ENCODE results near the gene NSRP1.
"Not testable (repeated sequence)": the region's sequence is repeated elsewhere in the genome, so short reads cannot be mapped to it uniquely, and the experiment has no call there.

NSRP1 gene

GRCh38 chr17:30124273-30124796 is 7.7 kb downstream of the NSRP1 start:
- no peak for DNase-seq (ENCODE audit: low read depth)

DNA sequence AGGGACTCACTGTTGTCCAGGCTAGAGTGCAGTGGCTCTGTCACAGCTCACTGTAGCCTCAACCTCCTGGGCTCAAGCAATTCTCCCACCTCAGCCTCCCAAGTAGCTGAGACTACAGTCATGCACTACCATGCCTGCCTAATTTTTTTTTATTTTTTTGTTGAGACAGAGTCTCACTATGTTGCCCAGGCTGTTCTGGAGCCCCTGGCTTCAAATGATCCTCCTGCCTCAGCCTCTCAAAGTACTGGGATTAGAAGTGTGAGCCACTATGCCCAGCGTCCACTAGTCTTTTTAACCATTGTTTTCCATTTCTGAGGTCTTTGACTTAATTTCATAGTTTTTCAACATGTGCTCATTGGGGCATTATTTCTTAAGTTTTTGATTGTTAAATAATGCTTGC is 13.5 kb downstream of the NSRP1 start:
- DNase-seq (ENCODE audit: low read depth): no peak

- DNase-seq (ENCODE audit: low read depth): no peak
Observed at GRCh38 chr17:30132615-30133014, 16.0 kb downstream of the NSRP1 start.

- no peak for DNase-seq (ENCODE audit: low read depth)
Observed at GRCh38 chr17:30133197-30133596, 16.6 kb downstream of the NSRP1 start.

- no peak for DNase-seq (ENCODE audit: low read depth)
Observed at GRCh38 chr17:30134551-30134950, 17.9 kb downstream of the NSRP1 start.

- DNase-seq (ENCODE audit: low read depth): no peak
Observed at GRCh38 chr17:30137158-30137557, 20.5 kb downstream of the NSRP1 start.

DNA sequence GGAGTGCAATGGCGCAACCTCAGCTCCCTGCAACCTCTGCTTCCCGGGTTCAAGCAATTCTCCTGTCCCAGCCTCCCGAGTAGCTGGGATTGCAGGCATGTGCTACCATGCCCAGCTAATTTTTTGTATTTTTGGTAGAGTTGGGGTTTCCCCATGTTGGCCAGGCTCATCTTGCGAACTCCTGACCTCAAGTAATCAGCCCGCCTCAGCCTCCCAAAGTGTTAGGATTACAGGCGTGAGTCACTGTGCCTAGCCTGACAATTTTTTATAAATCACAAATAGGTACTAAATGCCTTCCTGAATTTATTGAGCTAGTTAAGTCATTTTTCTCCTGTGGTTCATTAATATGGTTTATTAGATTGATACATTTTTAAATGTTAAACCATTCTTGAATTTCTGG is 31.2 kb downstream of the NSRP1 start:
- DNase-seq (ENCODE audit: low read depth): not testable (repeated sequence)

GRCh38 chr17:30148376-30148775 is 31.8 kb downstream of the NSRP1 start:
- no peak for DNase-seq (ENCODE audit: low read depth)

DNA sequence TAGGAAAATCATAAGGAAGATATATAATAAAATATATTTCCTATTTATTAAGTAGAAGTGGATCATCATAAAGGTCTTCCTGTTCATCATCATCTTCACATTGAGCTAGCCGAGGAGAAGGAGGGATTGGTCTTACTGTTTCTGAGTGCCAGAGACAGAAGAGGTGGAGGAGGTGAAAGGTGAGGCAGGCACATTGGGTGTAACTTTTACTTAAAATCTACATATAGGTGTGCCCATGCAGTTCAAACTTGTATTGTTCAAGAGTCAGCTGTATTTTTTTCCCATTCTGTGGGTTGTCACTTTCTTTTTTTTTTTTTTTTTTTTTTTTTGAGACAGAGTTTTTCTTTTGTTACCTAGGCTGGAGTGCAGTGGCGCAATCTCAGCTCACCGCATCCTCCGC is 34.9 kb downstream of the NSRP1 start:
- DNase-seq (ENCODE audit: low read depth): no peak

DNA sequence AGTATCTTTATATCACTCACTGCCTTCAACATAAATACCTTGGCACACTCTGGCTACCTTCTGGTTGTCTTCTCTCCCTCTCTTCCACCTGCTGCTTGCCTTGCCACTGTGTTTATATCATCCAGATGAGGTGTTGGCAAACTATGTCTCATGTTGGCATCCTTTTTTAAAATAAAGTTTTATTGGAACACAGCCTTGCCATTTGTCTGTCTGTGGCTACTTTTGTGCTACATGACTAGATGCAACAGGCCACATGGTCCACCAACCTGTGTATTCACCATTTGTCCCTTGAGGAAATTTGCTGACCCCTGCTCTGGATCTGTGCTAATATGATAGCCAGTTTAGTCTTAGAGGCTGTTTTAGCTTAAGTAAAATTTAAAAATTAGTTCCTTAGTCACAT is 36.8 kb downstream of the NSRP1 start:
- DNase-seq (ENCODE audit: low read depth): no peak

DNA sequence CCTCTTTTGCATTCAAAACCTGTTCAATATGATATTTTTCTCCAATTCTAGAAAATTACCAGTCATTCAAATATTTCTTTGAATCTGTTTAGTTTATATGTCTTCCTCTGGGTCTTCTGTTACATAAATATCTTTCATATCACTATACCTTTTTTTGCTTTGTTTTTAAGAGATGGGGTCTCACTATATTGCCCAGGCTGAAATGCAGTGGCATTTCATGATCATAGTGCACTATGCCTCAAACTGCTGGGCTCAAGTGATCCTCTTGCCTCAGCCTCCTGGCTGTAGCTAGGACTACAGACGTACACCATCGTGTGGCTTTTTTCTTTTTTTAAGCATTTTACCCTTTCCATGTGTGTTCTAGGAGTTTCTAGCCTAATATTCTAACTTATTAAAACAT is 38.8 kb downstream of the NSRP1 start:
- no peak for DNase-seq (ENCODE audit: low read depth)

- no peak for DNase-seq (ENCODE audit: low read depth)
Observed at GRCh38 chr17:30158896-30159625, 42.4 kb downstream of the NSRP1 start.

DNA sequence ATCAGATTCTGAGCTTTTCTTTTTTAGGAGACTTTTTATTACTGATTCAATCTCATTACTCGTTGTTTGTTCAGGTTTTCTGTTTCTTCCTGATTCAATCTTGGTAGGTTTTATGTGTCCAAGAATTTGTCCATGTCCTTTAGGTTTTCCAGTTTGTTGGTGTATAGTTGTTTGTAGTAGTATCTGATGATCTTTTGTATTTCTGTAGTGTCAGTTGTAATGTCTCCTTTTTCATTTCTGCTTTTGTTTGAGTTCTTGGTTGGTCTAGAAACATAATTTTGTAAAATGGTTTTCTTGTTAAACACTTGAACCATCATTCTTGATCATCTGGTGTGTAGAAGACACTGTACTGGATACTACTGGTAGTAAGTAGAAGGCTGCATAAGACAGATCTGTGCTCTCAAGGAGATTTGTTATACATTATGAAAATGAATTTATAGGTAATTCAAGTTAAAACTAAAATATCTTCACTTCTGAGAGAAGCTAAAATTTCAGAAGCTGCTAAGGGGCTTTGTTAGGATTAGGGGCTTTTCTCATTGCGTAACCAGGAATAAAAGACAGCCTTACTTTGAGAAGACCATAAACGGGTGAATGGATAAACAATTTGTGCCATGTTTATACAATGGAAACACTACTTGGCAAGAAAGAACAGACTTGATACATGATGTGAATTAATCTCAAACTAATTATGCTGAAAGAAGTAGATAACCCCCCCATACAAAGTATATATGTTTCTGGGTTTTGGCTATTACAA is 44.0 kb downstream of the NSRP1 start:
- no peak for DNase-seq (ENCODE audit: low read depth)

GRCh38 chr17:30161601-30162000 is 45.0 kb downstream of the NSRP1 start:
- no peak for DNase-seq (ENCODE audit: low read depth)

DNA sequence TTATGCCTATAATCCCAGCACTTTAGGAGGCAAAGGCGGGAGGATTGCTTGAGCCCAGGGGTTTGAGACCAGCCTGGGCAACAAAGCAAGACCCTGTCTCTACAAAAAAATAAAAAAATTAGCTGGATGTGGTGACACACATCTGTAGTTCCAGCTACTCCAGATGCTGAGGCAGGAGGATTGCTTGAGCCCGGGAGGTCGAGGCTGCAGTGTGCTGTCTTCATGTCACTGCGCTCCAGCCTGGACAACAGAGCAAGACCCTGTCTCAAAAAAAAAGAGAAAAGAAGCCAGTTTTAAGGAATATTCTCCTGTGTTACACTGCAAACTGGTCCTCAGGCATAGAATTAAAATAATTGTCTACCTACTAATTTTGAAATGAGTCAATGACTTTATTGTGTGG is 47.9 kb downstream of the NSRP1 start:
- DNase-seq (ENCODE audit: low read depth): no peak

DNA sequence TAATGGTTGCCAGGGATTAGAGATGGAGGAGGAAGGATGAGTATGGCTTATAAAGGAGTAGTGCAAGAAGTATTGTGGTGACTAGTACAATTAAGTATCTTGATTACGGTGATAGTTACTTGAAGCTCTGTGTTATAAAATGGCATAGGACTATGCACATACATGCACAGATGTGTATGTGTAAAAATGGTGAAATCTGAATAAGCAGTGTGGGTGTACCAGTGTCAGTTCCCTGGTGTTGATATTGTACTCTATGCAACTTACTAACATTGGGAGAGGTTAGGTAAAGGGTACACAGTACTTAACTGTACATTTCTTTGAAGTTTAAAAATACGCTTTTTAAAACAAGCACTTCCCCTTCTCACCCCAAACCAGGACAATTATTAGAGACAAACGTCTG is 48.5 kb downstream of the NSRP1 start:
- DNase-seq (ENCODE audit: low read depth): no peak

DNA sequence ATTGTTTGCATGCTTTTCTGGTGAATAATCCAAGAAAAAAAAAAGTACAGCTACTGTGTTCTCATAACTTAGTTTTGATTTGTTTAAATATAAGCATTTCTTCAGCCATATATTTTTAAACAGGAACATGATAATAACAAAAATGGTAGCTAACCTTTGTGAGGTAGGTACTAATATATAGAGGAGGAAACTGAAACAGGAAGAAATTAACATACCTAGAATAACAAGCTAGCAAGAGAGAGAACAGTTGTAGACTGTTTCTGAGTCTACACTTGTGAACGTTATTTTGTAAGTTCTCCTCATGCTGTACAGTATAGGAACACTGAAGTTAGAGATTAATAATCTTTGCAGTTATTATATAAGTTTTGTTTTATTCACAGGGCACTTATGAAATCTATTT is 49.3 kb downstream of the NSRP1 start:
- no peak for DNase-seq (ENCODE audit: low read depth)

DNA sequence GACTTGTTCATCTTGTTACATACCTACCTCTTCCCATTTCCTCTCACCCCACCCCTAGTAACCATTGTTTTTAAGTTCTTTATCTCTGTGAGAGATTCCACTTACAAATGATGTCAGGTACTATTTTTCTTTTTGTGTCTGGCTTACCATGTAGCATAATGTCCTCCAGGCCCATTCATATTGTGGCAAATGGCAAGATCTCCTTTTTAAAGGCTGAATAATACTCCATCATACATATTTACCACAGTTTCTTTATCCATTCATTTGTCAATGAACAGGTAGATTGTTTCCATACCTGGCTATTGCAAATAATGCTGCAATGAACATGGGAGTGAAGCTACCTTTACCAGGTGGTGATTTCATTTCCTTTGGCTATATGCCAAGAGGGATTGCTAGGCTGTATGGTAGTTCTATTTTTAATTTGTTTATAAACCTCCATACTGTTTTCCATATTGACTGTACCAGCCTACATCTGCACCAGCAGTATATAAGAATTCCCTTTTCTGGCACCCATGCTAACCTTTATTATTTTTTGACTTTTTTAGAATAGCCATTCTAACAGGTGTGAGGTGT is 53.9 kb downstream of the NSRP1 start:
- no peak for DNase-seq (ENCODE audit: low read depth)

DNA sequence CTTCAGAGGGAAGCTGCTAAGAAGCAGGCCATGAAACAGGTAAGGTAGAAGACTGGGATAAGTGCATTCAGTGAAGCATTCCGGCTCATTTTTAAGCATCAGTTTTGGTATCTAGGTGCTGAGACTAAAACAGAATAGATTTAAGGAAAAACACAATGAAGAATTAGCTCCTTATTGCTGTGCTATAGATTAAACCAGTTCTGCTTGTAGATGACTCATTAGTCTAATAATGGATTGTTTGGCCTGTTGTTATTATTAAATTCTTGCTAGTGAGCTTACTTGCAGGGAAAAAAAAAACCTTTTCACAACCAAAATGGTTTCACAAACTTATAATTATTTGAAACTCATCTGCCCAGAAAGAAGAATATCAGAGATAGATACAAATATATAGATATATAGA is 55.9 kb downstream of the NSRP1 start:
- no peak for DNase-seq (ENCODE audit: low read depth)

DNA sequence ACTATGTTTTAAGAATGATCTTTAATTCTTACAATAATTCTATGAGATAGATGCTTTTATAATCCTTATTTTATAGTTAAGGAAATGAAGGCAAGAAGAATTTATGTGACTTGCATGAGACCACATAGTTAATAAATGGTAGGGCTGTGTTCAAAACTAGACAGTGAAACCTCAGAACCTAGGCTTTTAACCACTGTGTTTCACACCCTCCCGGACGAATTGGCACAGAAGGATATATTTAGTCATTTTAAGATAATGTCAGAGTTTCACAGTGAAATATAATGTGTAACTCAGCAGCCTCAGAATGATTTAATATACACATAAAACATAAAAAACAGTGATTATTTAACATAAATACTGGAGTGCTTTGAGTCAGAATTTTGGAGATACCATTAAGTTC is 57.0 kb downstream of the NSRP1 start:
- DNase-seq (ENCODE audit: low read depth): no peak

GRCh38 chr17:30174556-30174955 is 57.9 kb downstream of the NSRP1 start:
- DNase-seq (ENCODE audit: low read depth): no peak

DNA sequence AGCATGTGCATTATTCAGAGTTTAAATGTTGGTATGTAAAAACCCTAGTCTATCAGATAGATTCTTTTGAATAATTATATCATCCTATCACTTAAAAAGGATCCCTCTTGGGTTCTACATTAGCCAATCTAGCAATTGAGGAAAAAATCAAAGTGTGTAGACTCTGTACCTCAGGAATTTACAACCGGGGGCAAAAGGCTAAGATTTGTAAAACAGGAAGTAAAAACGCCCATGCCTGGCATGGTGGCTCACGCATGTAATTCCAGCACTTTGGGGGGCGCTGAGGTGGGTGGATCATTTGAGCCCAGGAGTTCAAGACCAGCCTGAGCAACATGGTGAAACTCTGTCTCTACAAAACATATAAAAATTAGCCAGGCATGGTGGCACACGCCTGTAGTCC is 60.2 kb downstream of the NSRP1 start:
- no peak for DNase-seq (ENCODE audit: low read depth)

DNA sequence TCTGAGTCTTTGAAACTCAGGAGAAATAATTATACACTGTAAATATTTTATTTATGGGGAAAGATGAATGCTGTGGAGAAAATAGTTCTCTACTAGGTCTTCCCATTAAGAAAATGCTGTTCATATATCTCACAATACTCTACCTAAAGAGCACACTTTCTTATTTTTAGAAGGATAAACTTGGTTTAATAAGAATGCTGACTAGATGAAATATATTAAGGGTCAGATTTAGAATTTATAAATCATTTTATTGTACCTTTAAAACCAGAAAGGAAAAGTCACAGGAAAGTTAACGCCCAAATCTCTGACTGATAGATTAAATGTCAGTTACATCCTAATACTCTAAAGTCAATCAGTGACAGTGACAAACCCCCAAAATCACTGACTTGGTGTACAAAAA is 70.1 kb downstream of the NSRP1 start:
- DNase-seq (ENCODE audit: low read depth): no peak
